Activated naive CD4-positive, alpha-beta T cell treated with anti-CD3 and anti-CD28 coated beads, Interleukin-2, amount 10 ng/mL, durations not matched to agents 7 days and 5 days (primary cell): ENCODE results near the gene HTR3D.

Experiments used
- CTCF ChIA-PET: fragments of 350-600 bp; sonication (Branson Sonifier 250); formaldehyde crosslinking; loops from one replicate; lab custom pipeline; 2021; ENCODE audit warnings: antibody characterized with exemption; lab: Charles Lee
- DNase-seq: peaks from one replicate; pipeline ENCODE4 v3.0.0-alpha.2; 2020
- H3K27ac Mint-ChIP-seq: one replicate; pipeline ENCODE4 v1.8.0; 2021; ENCODE audit warnings: mild to moderate bottlenecking, moderate library complexity, mixed read lengths
- H3K27me3 Mint-ChIP-seq: one replicate; pipeline ENCODE4 v1.8.0; 2021; ENCODE audit warnings: mild to moderate bottlenecking, mixed read lengths
- H3K36me3 Mint-ChIP-seq: one replicate; pipeline ENCODE4 v1.8.0; 2021; ENCODE audit warnings: mixed read lengths
- H3K4me1 Mint-ChIP-seq: one replicate; pipeline ENCODE4 v1.8.0; 2021; ENCODE audit warnings: mixed read lengths
- H3K4me3 Mint-ChIP-seq: one replicate; pipeline ENCODE4 v1.8.0; 2021; ENCODE audit warnings: mild to moderate bottlenecking, moderate library complexity, mixed read lengths
- H3K9me3 Mint-ChIP-seq: one replicate; pipeline ENCODE4 v1.8.0; 2021; ENCODE audit warnings: mixed read lengths

The HTR3D gene

GRCh38 chr3:184031187-184031792, at the start of gene HTR3D:
Gene HTR3D, plus strand, starts transcription at chr3:184031742. Its CDS starts 0 bp downstream, at chr3:184031742.
- Mint-ChIP-seq H3K27me3 (peaks cover 28% of the 10 kb centered on the region), H3K4me3 (no peak within 1 kb of the TSS), H3K36me3 (no peaks in the 10 kb centered on the region), H3K27ac (no peak within 1 kb of the TSS), H3K4me1 (no peaks in the 10 kb centered on the region), H3K9me3 (no peaks in the 10 kb centered on the region)
- DNase-seq, result no peak
- CTCF ChIA-PET, result no interaction called here

- no peak for DNase-seq
- Mint-ChIP-seq H3K27me3 (no peaks in the 10 kb centered on the region), H3K9me3 (no peaks in the 10 kb centered on the region), H3K4me1 (peaks cover 8% of the 10 kb centered on the region), H3K36me3 (no peaks in the 10 kb centered on the region), H3K27ac (no peak overlapping the region), H3K4me3 (no peak overlapping the region)
- CTCF ChIA-PET, result no interaction called here
Observed at GRCh38 chr3:183981990-183982644, 49.4 kb upstream of the HTR3D start.

GRCh38 chr3:183984127-183984740, 47.3 kb upstream of the HTR3D start:
- Mint-ChIP-seq H3K27ac (no peak overlapping the region), H3K4me1 (peaks cover 10% of the 10 kb centered on the region), H3K36me3 (peaks cover 9% of the 10 kb centered on the region), H3K9me3 (no peaks in the 10 kb centered on the region), H3K27me3 (no peaks in the 10 kb centered on the region), H3K4me3 (no peak overlapping the region)
- CTCF ChIA-PET, result no interaction called here
- no peak for DNase-seq

- Mint-ChIP-seq H3K4me3 (no peak overlapping the region), H3K27ac (no peak overlapping the region), H3K36me3 (peaks cover 9% of the 10 kb centered on the region), H3K27me3 (no peaks in the 10 kb centered on the region), H3K9me3 (no peaks in the 10 kb centered on the region), H3K4me1 (peaks cover 10% of the 10 kb centered on the region)
- no peak for DNase-seq
- CTCF ChIA-PET, result no interaction called here
Observed at GRCh38 chr3:183984749-183985729, 46.5 kb upstream of the HTR3D start.

- CTCF ChIA-PET, result no interaction called here
- Mint-ChIP-seq H3K4me1 (peaks cover 10% of the 10 kb centered on the region), H3K36me3 (peaks cover 9% of the 10 kb centered on the region), H3K9me3 (no peaks in the 10 kb centered on the region), H3K27ac (no peak overlapping the region), H3K27me3 (no peaks in the 10 kb centered on the region), H3K4me3 (no peak overlapping the region)
- DNase-seq, result no peak
Observed at GRCh38 chr3:183987000-183987600, 44.4 kb upstream of the HTR3D start.

- Mint-ChIP-seq H3K27me3 (no peaks in the 10 kb centered on the region), H3K4me1 (peaks cover 10% of the 10 kb centered on the region), H3K36me3 (peaks cover 9% of the 10 kb centered on the region), H3K27ac (no peak overlapping the region), H3K4me3 (no peak overlapping the region), H3K9me3 (no peaks in the 10 kb centered on the region)
- no peak for DNase-seq
- CTCF ChIA-PET, result interaction anchor here (1.0 kb wide), 1 partner anchor 30 kb away, joined by 3 read pairs; the partner anchor contains the start of gene ABCC5
Observed at GRCh38 chr3:183988216-183988790, 43.2 kb upstream of the HTR3D start.

- DNase-seq, result no peak
- H3K27ac Mint-ChIP-seq, result no peak overlapping the region
- H3K4me1 Mint-ChIP-seq, result peaks cover 2% of the 10 kb centered on the region
- CTCF ChIA-PET, result interaction anchor here (0.6 kb wide), 1 partner anchor 8 kb away, joined by 3 read pairs; no protein-coding TSS in a partner anchor
- no peaks in the 10 kb centered on the region for H3K9me3 Mint-ChIP-seq
- H3K36me3 Mint-ChIP-seq, result peaks cover 9% of the 10 kb centered on the region
- H3K4me3 Mint-ChIP-seq, result no peak overlapping the region
- no peaks in the 10 kb centered on the region for H3K27me3 Mint-ChIP-seq
Observed at GRCh38 chr3:183991403-183991802, 40.1 kb upstream of the HTR3D start.

GRCh38 chr3:184001761-184002160, 29.8 kb upstream of the HTR3D start:
- Mint-ChIP-seq H3K27ac (no peak overlapping the region), H3K4me3 (no peak overlapping the region), H3K4me1 (peaks cover 10% of the 10 kb centered on the region), H3K27me3 (no peaks in the 10 kb centered on the region), H3K9me3 (no peaks in the 10 kb centered on the region), H3K36me3 (peaks cover 4% of the 10 kb centered on the region)
- CTCF ChIA-PET, result interaction anchor here (0.7 kb wide), 1 partner anchor 98 kb away, joined by 3 read pairs; no protein-coding TSS in a partner anchor
- no peak for DNase-seq

- H3K36me3 Mint-ChIP-seq, result peaks cover 4% of the 10 kb centered on the region
- no peaks in the 10 kb centered on the region for H3K9me3 Mint-ChIP-seq
- H3K4me3 Mint-ChIP-seq, result no peak overlapping the region
- peaks cover 10% of the 10 kb centered on the region for H3K4me1 Mint-ChIP-seq
- no peak for DNase-seq
- H3K27me3 Mint-ChIP-seq, result no peaks in the 10 kb centered on the region
- H3K27ac Mint-ChIP-seq, result no peak overlapping the region
- CTCF ChIA-PET, result interaction anchor here (0.7 kb wide), 1 partner anchor 98 kb away, joined by 3 read pairs; no protein-coding TSS in a partner anchor
Observed at GRCh38 chr3:184002469-184002868, 29.1 kb upstream of the HTR3D start.

GRCh38 chr3:184003187-184003967, 28.2 kb upstream of the HTR3D start:
- Mint-ChIP-seq H3K4me1 (peaks cover 10% of the 10 kb centered on the region), H3K36me3 (peaks cover 6% of the 10 kb centered on the region), H3K27me3 (no peaks in the 10 kb centered on the region), H3K4me3 (no peak overlapping the region), H3K9me3 (no peaks in the 10 kb centered on the region), H3K27ac (no peak overlapping the region)
- CTCF ChIA-PET, result no interaction called here
- DNase-seq, result no peak

GRCh38 chr3:184004476-184004875, 27.1 kb upstream of the HTR3D start:
- Mint-ChIP-seq H3K27me3 (no peaks in the 10 kb centered on the region), H3K4me1 (peaks cover 10% of the 10 kb centered on the region), H3K4me3 (no peak overlapping the region), H3K9me3 (no peaks in the 10 kb centered on the region), H3K27ac (no peak overlapping the region), H3K36me3 (peaks cover 10% of the 10 kb centered on the region)
- no peak for DNase-seq
- CTCF ChIA-PET, result interaction anchor here (1.8 kb wide), 1 partner anchor 13 kb away, joined by 7 read pairs; the partner anchor contains the start of gene ABCC5

- H3K27ac Mint-ChIP-seq, result peak overlapping the region; percentile 5
- H3K9me3 Mint-ChIP-seq, result no peaks in the 10 kb centered on the region
- peaks cover 12% of the 10 kb centered on the region for H3K36me3 Mint-ChIP-seq
- peak; percentile 32 for DNase-seq
- no peaks in the 10 kb centered on the region for H3K27me3 Mint-ChIP-seq
- H3K4me1 Mint-ChIP-seq, result peaks cover 10% of the 10 kb centered on the region
- CTCF ChIA-PET, result interaction anchor here (0.7 to 2.9 kb wide), 4 partner anchors 10 to 222 kb away, joined by 3 to 13 read pairs (median 5); partner anchors contain the start of gene ABCC5
- no peak overlapping the region for H3K4me3 Mint-ChIP-seq
Observed at GRCh38 chr3:184005941-184006507, 25.5 kb upstream of the HTR3D start.
